Nucleus accumbens (tissue), 56 donors: Measurements from ENCODE around the gene OR52B2.
A peak's percentile ranks its signal among the peaks of the same experiment; 100 is the strongest.

Experiments
- DNase-seq, 56 donors: peaks; one replicate each; lab custom pipeline; 2025; lab: John Stamatoyannopoulos, UW

OR52B2 gene

GRCh38 chr11:6170226-6170625 lies at the start of gene OR52B2:
OR52B2 (minus strand) TSS chr11:6170326; CDS start chr11:6170326, 0 bp downstream.
- DNase-seq: no peak

GRCh38 chr11:6219359-6219758 lies 49.2 kb upstream of the OR52B2 start:
- DNase-seq: peak in 3 of 56 donors; percentile 15 to 30 (median 24)

GRCh38 chr11:6217722-6218121 lies 47.6 kb upstream of the OR52B2 start:
- no peak for DNase-seq

- DNase-seq: no peak
These were observed 46.4 kb upstream of the OR52B2 start for GRCh38 chr11:6216501-6216900.

GRCh38 chr11:6214530-6214929 lies 44.4 kb upstream of the OR52B2 start:
- DNase-seq: no peak

- DNase-seq: no peak
These were observed 40.3 kb upstream of the OR52B2 start for GRCh38 chr11:6210274-6210955.

GRCh38 chr11:6209801-6210200 lies 39.7 kb upstream of the OR52B2 start:
- DNase-seq: no peak

GRCh38 chr11:6206456-6207180 lies 36.5 kb upstream of the OR52B2 start:
- DNase-seq: no peak

GRCh38 chr11:6205366-6205765 lies 35.2 kb upstream of the OR52B2 start, which contains the start of gene C11orf42:
C11orf42 (plus strand) TSS chr11:6205557; CDS start chr11:6205616, 59 bp downstream.
- no peak for DNase-seq

- DNase-seq: peak in 2 of 56 donors; percentile 8
These were observed 34.6 kb upstream of the OR52B2 start for GRCh38 chr11:6204706-6205105.

GRCh38 chr11:6203327-6203726 lies 33.2 kb upstream of the OR52B2 start:
- DNase-seq: no peak

- no peak for DNase-seq
These were observed 31.9 kb upstream of the OR52B2 start for GRCh38 chr11:6202041-6202440.

GRCh38 chr11:6201481-6201880 lies 31.4 kb upstream of the OR52B2 start:
- DNase-seq: no peak

GRCh38 chr11:6200975-6201374 lies 30.8 kb upstream of the OR52B2 start:
- no peak for DNase-seq

GRCh38 chr11:6199174-6199810 lies 29.2 kb upstream of the OR52B2 start, which contains the start of gene OR52W1:
OR52W1 (plus strand) TSS chr11:6199224; CDS start chr11:6199224, 0 bp downstream.
- DNase-seq: no peak

GRCh38 chr11:6197466-6198200 lies 27.5 kb upstream of the OR52B2 start:
- DNase-seq: no peak

GRCh38 chr11:6196396-6196795 lies 26.3 kb upstream of the OR52B2 start:
- DNase-seq: no peak

- no peak for DNase-seq
These were observed 24.0 kb upstream of the OR52B2 start for GRCh38 chr11:6194065-6194581.

GRCh38 chr11:6191742-6192141 lies 21.6 kb upstream of the OR52B2 start:
- DNase-seq: no peak

GRCh38 chr11:6175440-6175839 lies 5.3 kb upstream of the OR52B2 start:
- DNase-seq: no peak
